Activated T-cell treated with anti-CD3 and anti-CD28 coated beads, Interleukin-2, amount 50 U/mL, for 4 hours (primary cell): ENCODE data around the gene ADPRHL1. TPM values are rescaled to one million over a fixed set of nuclear protein-coding genes. Genes with fewer than 3 reads are reported as not detected.
"Not testable (repeated sequence)": the region's sequence is repeated elsewhere in the genome, so short reads cannot be mapped to it uniquely, and the experiment has no call there.

Source experiments
- ATAC-seq, 2 donors: fragments of 200-7000 bp; cut with Tn5 transposase; one replicate each; pipeline ENCODE4 v1.10.0; 2021
- DNase-seq: peaks from one replicate; pipeline ENCODE4 v3.0.0-alpha.2; 2020
- H3K27me3 Mint-ChIP-seq: one replicate; pipeline ENCODE4 v1.8.0; 2021; ENCODE audit warnings: low read depth, mixed read lengths
- H3K36me3 Mint-ChIP-seq: one replicate; pipeline ENCODE4 v1.8.0; 2022; ENCODE audit warnings: mixed read lengths; ENCODE audit not compliant: insufficient read depth
- H3K4me1 Mint-ChIP-seq: one replicate; pipeline ENCODE4 v1.8.0; 2021; ENCODE audit warnings: low read depth, mixed read lengths
- H3K4me3 Mint-ChIP-seq: one replicate; pipeline ENCODE4 v1.8.0; 2021; ENCODE audit warnings: mild to moderate bottlenecking, moderate library complexity, mixed read lengths
- H3K9me3 Mint-ChIP-seq: one replicate; pipeline ENCODE4 v1.8.0; 2021; ENCODE audit warnings: mixed read lengths
- total RNA-seq, 3 donors: library from RNA; stranded (reverse); gene quantifications; one replicate each; pipeline ENCODE4 v1.2.1, GENCODE V29; 2021

Gene ADPRHL1
- total RNA-seq, 3 donors from 2014 or later: 0.54 to 0.81 (median 0.79) TPM

DNA sequence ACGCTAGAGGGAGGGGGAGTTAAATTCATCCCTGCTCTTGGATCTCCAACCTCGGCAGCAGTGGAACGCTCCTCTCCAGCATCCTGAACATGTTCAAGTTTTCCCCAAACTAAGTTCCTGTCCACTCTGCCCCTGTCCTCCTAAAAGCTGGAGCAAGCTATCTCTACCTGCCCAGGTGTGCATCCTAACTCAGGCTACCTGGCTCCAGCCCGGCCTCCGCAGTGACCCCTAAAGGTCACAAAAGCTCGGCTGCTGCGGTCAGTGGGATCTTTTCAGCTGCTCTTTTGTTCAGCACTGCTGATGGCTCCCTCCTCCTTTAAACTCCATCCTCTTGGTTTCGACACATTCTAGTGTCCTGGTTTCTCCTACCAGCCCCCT is 35.9 kb upstream of the ADPRHL1 start:
- Mint-ChIP-seq H3K4me1 (peaks cover 56% of the 10 kb centered on the region), H3K9me3 (no peaks in the 10 kb centered on the region), H3K4me3 (peak overlapping the region; percentile 93), H3K36me3 (peaks cover 1% of the 10 kb centered on the region), H3K27me3 (no peaks in the 10 kb centered on the region)
- ATAC-seq (no peak), DNase-seq (no peak)

- Mint-ChIP-seq H3K9me3 (no peaks in the 10 kb centered on the region), H3K36me3 (peaks cover 3% of the 10 kb centered on the region), H3K4me3 (peak overlapping the region; percentile 22), H3K27me3 (no peaks in the 10 kb centered on the region), H3K4me1 (peaks cover 48% of the 10 kb centered on the region)
- DNase-seq (no peak), ATAC-seq (no peak)
Measured at GRCh38 chr13:113488283-113488682, 35.0 kb upstream of the ADPRHL1 start.

DNA sequence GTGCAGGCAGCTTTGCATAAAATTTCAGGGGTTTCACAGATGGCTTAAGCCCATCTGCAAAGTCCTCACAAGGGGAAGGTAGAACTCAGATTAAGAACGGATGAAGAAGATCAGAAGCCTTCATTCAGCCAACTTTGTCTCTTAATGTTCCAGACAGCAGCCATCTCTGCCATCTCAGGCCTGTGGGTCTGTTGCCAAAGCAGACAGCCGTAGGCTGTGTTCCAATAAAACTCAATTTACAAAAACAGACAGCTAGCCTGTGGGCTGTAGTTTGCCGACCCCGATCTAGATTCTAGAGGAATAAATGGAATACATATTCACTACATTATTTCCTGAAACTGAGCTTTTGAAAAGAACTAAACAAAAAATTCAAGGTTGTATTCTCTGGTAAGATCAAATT is 33.4 kb upstream of the ADPRHL1 start:
- Mint-ChIP-seq H3K9me3 (no peaks in the 10 kb centered on the region), H3K4me1 (peaks cover 40% of the 10 kb centered on the region), H3K4me3 (no peak overlapping the region), H3K36me3 (peaks cover 9% of the 10 kb centered on the region), H3K27me3 (no peaks in the 10 kb centered on the region)
- no peak for ATAC-seq
- no peak for DNase-seq

DNA sequence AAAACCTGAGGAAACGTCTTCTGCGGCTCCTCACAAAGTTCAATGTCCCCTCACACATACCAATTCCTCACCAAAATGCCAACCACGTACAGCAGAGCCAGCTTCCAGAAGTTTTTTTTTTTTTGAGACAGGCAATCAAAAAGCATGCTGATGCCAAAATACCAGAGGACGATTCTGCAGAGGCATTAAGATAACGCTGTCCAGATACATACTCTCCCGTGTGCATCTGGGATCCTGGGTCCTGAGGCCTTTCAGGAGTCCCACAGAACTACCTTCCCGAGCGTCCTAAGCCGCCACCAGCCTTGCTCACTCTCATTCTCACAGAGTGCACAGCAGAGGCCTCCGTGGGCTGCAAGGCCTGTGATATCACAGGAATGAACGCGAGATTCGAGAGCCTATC is 32.3 kb upstream of the ADPRHL1 start:
- DNase-seq (no peak), ATAC-seq (no peak)
- no peaks in the 10 kb centered on the region for H3K9me3 Mint-ChIP-seq
- H3K27me3 Mint-ChIP-seq: no peaks in the 10 kb centered on the region
- no peak overlapping the region for H3K4me3 Mint-ChIP-seq
- peaks cover 39% of the 10 kb centered on the region for H3K4me1 Mint-ChIP-seq
- peaks cover 9% of the 10 kb centered on the region for H3K36me3 Mint-ChIP-seq

DNA sequence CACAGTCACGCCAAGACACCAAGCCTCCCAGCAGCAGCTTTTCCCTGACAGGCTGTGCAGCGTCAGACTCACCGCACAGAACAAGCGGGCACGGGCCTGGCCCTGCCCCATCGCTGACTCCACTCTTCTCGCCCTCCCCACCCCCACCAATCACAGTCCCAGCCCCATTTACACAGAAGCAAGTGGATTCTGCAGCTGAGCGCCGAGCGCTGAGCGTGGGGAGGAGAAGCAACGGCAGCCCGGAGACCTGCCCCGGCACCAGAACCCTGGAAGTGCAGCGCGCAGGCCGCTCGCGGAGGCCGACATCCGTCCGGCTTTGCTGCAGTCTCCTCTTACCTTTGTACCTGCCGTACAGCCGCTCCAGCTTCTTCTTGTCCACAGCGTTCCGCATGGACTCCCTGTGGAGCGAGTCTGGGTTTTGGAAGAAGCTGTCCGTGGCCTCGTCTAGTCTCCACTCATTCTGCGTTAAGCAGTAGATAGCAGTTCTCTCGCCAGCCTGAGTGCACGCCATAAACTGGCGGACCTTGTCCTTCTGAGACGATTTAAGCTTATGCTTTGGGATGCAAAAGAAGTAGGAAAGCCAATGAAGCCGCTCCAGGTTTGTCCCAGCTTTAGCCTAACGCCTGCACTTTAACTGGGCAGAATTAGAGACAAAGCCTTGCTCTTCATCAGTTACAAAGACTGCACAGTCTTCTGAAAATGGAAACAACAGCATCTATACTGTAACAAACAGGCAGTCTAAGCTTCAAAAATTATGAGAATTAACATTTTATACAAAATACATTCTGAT is 30.4 kb upstream of the ADPRHL1 start:
- ATAC-seq (no peak), DNase-seq (no peak)
- peaks cover 19% of the 10 kb centered on the region for H3K36me3 Mint-ChIP-seq
- H3K9me3 Mint-ChIP-seq: no peaks in the 10 kb centered on the region
- no peak overlapping the region for H3K4me3 Mint-ChIP-seq
- H3K4me1 Mint-ChIP-seq: peaks cover 25% of the 10 kb centered on the region
- H3K27me3 Mint-ChIP-seq: no peaks in the 10 kb centered on the region

- Mint-ChIP-seq H3K4me1 (peaks cover 19% of the 10 kb centered on the region), H3K36me3 (peaks cover 25% of the 10 kb centered on the region), H3K27me3 (no peaks in the 10 kb centered on the region), H3K9me3 (no peaks in the 10 kb centered on the region), H3K4me3 (no peak overlapping the region)
- DNase-seq (no peak), ATAC-seq (no peak)
Measured at GRCh38 chr13:113483081-113483480, 29.8 kb upstream of the ADPRHL1 start.

DNA sequence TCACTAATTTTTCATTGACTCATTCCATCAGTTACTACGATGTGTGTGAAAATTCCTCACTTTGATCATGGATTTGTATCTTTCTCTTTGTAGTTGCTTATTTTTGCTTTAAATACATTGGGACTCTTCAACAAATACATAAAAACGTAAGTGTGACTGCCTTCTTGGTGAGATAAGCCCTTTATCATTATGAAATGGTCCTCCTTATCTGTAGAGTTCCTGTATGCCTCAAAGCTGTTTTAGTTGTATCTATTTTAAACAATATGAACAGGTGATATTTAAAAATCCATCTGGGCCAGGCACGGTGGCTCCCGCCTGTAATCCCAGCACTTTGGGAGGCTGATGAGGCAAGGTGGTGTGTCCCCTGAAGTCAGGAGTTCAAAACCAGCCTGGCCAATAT is 25.9 kb upstream of the ADPRHL1 start:
- Mint-ChIP-seq H3K4me1 (no peaks in the 10 kb centered on the region), H3K4me3 (no peak overlapping the region), H3K9me3 (no peaks in the 10 kb centered on the region), H3K27me3 (no peaks in the 10 kb centered on the region), H3K36me3 (peaks cover 55% of the 10 kb centered on the region)
- ATAC-seq (no peak), DNase-seq (no peak)

DNA sequence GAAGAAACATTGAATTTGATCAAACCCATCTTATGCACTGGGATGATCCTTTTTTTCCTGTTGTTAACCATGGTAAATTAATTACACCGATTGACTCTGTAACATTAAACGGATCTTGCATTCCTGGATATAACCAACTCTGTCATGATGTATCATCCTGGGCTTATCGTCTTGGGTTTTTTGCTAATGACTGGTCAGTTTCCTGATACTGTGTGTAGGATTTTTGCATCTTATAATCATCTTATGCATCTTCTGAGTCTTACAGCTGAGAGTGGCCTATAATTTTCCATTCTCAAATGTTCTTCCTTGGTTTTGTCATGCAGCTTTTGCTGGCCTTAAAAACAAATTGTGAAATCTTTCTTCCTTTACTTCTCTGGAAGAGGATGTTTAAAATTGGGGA is 24.4 kb upstream of the ADPRHL1 start:
- H3K36me3 Mint-ChIP-seq: peaks cover 53% of the 10 kb centered on the region
- H3K9me3 Mint-ChIP-seq: no peaks in the 10 kb centered on the region
- H3K4me1 Mint-ChIP-seq: no peaks in the 10 kb centered on the region

GRCh38 chr13:113476811-113477210 is 23.5 kb upstream of the ADPRHL1 start:
- Mint-ChIP-seq H3K27me3 (no peaks in the 10 kb centered on the region), H3K9me3 (no peaks in the 10 kb centered on the region), H3K36me3 (peaks cover 51% of the 10 kb centered on the region), H3K4me3 (no peak overlapping the region), H3K4me1 (no peaks in the 10 kb centered on the region)
- DNase-seq (no peak), ATAC-seq (no peak)

More for the DNA sequence above, 24.4 kb upstream of the ADPRHL1 start:
- Mint-ChIP-seq H3K4me3 (no peak overlapping the region), H3K27me3 (no peaks in the 10 kb centered on the region)
- ATAC-seq (no peak), DNase-seq (no peak)

- DNase-seq (no peak), ATAC-seq (no peak)
- Mint-ChIP-seq H3K27me3 (no peaks in the 10 kb centered on the region), H3K9me3 (no peaks in the 10 kb centered on the region), H3K36me3 (peaks cover 57% of the 10 kb centered on the region), H3K4me1 (no peaks in the 10 kb centered on the region), H3K4me3 (no peak overlapping the region)
Measured at GRCh38 chr13:113475911-113476310, 22.6 kb upstream of the ADPRHL1 start.

GRCh38 chr13:113475280-113475679 is 22.0 kb upstream of the ADPRHL1 start:
- DNase-seq (no peak), ATAC-seq (no peak)
- no peaks in the 10 kb centered on the region for H3K4me1 Mint-ChIP-seq
- H3K4me3 Mint-ChIP-seq: no peak overlapping the region
- H3K9me3 Mint-ChIP-seq: no peaks in the 10 kb centered on the region
- no peaks in the 10 kb centered on the region for H3K27me3 Mint-ChIP-seq
- H3K36me3 Mint-ChIP-seq: peaks cover 55% of the 10 kb centered on the region

DNA sequence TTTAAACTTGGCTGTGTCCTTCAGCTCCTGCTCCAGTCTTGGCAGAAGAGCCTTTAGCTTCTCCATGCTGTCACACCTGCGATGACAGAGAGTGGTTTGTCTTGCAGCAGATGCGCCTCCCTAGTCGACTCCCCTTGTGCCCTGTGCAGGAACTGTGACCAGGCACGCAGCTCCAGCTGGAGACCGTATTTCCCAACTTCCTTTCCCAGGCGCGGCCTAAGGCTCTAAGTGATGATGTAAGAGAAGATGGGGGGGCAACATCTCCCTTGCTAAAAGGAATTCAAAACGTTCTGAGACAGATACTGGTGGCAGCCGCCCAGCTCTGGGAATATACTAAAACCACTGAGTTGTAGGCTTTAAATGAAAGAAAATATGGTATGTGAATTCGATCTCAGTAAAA is 20.9 kb upstream of the ADPRHL1 start:
- DNase-seq (no peak), ATAC-seq (no peak)
- no peaks in the 10 kb centered on the region for H3K27me3 Mint-ChIP-seq
- no peaks in the 10 kb centered on the region for H3K4me1 Mint-ChIP-seq
- H3K4me3 Mint-ChIP-seq: no peak overlapping the region
- H3K36me3 Mint-ChIP-seq: peaks cover 50% of the 10 kb centered on the region
- no peaks in the 10 kb centered on the region for H3K9me3 Mint-ChIP-seq

GRCh38 chr13:113472355-113473025 is 19.2 kb upstream of the ADPRHL1 start:
- no peak for DNase-seq
- H3K4me1 Mint-ChIP-seq: no peaks in the 10 kb centered on the region
- H3K36me3 Mint-ChIP-seq: peaks cover 39% of the 10 kb centered on the region
- no peaks in the 10 kb centered on the region for H3K9me3 Mint-ChIP-seq
- no peak for ATAC-seq
- no peaks in the 10 kb centered on the region for H3K27me3 Mint-ChIP-seq
- H3K4me3 Mint-ChIP-seq: no peak overlapping the region

DNA sequence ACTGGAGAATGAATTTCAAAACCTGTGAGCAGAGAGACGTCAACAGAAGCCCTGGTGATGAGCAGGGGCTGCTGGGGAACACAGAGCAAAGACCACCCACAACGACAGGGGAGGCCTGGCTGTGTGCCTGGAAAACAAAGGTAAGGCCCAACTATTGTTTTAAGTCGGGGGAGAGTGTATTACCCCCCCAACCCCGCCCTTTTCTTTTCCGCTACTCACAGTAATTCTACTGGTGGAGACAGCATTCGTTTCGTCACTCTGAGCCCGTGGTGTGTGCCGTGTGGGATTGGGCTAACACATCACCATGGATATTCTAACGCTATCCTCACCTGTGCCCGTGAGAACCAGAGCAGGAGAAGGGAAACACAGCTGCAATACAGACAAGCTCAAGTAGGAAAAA is 18.6 kb upstream of the ADPRHL1 start:
- no peak overlapping the region for H3K4me3 Mint-ChIP-seq
- peaks cover 36% of the 10 kb centered on the region for H3K36me3 Mint-ChIP-seq
- no peaks in the 10 kb centered on the region for H3K9me3 Mint-ChIP-seq
- peaks cover 1% of the 10 kb centered on the region for H3K4me1 Mint-ChIP-seq
- DNase-seq: no peak
- H3K27me3 Mint-ChIP-seq: no peaks in the 10 kb centered on the region
- ATAC-seq: no peak

DNA sequence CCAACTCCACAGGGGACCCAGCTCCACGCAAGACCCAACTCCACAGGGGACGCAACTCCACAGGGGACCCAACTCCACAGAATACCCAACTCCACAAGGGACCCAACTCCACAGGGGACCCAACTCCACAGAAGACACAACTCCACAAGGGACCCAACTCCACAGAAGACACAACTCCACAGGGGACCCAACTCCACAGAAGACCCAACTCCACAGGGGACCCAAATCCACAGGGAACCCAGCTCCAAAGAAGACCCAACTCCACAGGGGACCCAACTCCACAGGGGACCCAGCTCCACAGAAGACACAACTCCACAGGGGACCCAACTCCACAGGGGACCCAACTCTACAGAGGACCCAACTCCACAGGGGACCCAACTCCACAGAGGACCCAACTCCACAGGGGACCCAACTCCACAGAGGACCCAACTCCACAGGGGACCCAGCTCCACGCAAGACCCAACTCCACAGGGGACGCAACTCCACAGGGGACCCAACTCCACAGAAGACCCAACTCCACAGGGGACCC is 17.4 kb upstream of the ADPRHL1 start:
- H3K4me3 Mint-ChIP-seq: not testable (repeated sequence)
- peaks cover 25% of the 10 kb centered on the region for H3K36me3 Mint-ChIP-seq

More for the DNA sequence above, 17.4 kb upstream of the ADPRHL1 start:
- ATAC-seq, DNase-seq, H3K9me3 Mint-ChIP-seq, H3K27me3 Mint-ChIP-seq, H3K4me1 Mint-ChIP-seq: not testable (repeated sequence)
